H1 (cell line): Measurements from ENCODE around the gene CCNY. TPM values are rescaled to one million over a fixed set of nuclear protein-coding genes. Genes with fewer than 3 reads are reported as not detected.

Experiments used
- RNF2 ChIP-seq: fragments of 200-900, 300-1000 bp; sonication (generic); IDR thresholded peaks from 2 replicates; pipeline ENCODE4 v1.7.1; 2016; ENCODE audit warnings: borderline replicate concordance, low read depth, mild to moderate bottlenecking, antibody characterized with exemption, low read length; ENCODE audit not compliant: poor library complexity, severe bottlenecking; ENCODE audit errors: missing control alignments
- SIRT6 ChIP-seq: IDR thresholded peaks from one replicate; pipeline ENCODE4 v1.7.1; 2012; ENCODE audit warnings: low read length, inconsistent platforms
- polyA plus RNA-seq, 7 experiments: library from polyadenylated mRNA; depleted of rRNA in 3 of 7; stranded (reverse) in 5 of 7; unstranded in 2 of 7; fragments of >200 nt in 5 of 7; fragments of 200-250 nt in 2 of 7; gene quantifications; 1 replicate in 5 of 7; 2 replicates in 1 of 7; 4 replicates in 1 of 7; pipeline versions ENCODE4 v1.2.1 to v1.2.3, GENCODE V29; 2011 to 2013; ENCODE audit warnings: missing spikeins in 2 of 7, mixed read lengths in 2 of 7
- total RNA-seq: library from RNA; stranded (reverse); fragmentation: NEBNext Ultra II Directional; extraction: Animal tissue kit (Norgen Biotek cat#: 25700); gene quantifications from 2 replicates; pipeline ENCODE4 v1.2.1, GENCODE V29; 2021

Gene CCNY
- total and polyA plus RNA-seq, 2 of the 8 experiments (the other 6 are each of a cell fraction or from before 2014, with no cell fraction given), result 25.3 to 68.2 TPM

DNA sequence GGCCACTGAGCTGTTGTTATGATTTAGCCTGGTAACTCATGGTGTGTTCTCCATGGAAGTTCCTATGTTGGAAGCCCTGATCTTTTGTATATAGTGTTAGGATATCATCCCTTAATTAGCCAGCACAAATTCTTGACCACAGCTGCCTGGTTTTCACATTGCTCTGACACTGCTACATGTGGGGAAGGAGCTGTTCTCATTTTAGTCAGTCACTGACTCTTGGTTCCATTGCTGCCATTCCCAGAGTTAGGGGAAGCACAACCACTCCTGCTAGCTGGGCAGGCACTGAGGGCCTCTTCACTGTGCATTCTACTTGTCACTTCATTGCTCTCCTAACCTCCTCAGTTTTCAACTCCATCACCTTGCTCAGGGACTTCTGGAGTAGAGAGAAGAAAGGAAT is 170.4 kb downstream of the CCNY start (continued):
- TF ChIP-seq RNF2 (no peak), SIRT6 (no peak)
